GM18519 (cell line): ENCODE results near the gene NUTM2D.
"Not testable (repeated sequence)": the region's sequence is repeated elsewhere in the genome, so short reads cannot be mapped to it uniquely, and the experiment has no call there.

Experiments
- ATAC-seq: cut with Tn5 transposase; IDR thresholded peaks from one replicate; pipeline ENCODE4 v1.9.1; 2021; ENCODE audit warnings: mild to moderate bottlenecking, moderate library complexity; ENCODE audit not compliant: unreplicated experiment, low FRiP score

The NUTM2D gene

DNA sequence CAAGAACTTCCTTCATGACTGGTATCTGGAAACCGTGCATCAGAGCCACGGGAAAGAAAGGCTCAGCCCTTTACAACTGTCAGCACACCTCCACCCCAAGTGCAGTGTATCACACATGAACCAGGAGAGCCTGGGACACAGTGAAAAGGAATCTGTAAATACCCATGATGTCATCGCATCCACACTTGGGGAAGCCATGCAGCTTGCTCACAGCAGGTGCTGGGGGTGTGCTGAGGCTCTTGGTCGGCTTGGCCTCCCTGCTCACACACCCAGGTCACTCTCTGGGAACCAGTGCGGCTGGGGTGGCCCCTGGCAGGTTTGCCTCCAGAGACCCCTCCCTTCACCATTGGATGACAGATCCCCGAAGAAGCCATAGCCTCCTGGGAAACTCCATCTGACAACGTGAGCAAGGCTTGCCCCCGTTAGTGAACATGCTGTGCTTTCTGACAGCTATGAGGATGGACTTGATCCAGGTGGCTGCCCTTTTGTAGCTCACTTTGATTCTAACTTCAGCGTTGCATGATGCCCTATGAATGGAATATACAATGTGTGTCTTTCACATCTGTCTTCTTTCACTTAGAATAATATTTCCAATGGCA, 12.1 kb downstream of the NUTM2D start:
- not testable (repeated sequence) for ATAC-seq

DNA sequence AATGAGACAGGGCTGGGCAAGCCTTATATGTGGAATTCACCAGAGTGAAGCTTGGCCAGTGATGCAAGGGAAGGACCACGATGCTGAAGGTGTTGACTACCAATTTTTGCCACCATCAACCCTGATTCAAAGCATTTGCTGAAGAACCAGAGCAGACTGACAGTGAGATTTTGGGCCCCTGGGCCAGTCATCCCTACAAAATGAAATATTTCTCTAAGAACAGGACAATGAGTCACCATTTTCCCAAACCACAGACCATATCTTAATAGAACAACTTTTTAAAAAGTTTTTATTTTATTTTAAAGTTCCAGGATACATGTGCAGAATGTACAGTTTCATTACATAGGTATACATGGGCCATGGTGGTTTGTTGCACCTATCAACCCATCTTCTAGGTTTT, 16.5 kb downstream of the NUTM2D start:
- not testable (repeated sequence) for ATAC-seq

DNA sequence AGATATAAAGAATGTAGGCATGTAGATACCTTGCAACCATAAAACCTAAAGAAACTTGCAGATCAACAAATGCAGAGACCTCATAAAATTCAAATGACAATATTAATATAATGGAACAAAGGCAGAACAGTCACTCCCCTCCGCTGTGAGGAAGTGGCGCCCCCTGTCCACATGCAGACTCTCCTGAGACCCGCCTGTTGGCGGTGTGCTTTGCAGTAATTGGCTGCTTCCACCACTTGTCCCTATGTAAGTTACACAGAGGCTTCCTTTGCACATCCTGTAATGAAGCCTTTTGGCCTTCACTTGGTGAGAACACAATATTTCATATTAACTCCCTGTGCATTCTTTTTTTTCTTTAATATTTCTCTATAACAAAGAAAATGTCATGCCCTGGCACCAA, 21.6 kb downstream of the NUTM2D start:
- ATAC-seq = not testable (repeated sequence)

DNA sequence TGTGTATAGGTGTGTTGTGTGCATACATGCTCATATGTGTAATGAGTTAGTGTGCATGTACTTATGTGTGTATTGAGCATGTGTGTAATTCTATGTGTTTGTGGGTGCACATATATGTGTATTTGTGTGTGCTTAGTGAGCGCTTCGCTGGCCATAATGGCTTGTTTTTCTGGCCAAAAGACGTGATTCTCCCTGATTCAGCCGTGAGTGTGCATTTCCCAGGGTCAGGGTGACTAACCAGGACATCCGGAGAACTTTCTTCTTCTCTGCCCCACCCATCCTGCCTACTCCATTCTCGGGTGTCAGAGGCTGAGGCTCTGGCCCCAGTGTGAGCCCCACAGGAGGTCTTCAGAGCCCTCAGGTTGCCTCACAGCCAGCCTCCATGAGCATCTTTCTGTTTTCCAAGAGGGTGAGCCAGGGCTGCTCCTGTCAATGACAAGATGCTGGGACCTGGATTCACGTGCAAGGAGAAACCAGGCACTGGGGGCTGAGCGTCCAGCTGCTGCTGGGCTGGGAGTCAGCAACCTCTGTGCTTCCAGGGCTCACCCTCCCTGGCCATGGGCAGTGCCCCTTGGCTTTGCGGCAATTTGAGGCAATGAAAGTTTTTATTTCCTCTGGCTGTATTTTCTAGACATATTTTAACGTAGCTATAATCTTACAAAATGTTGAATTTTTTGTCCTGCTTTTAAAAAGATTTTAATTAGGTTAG, 25.8 kb downstream of the NUTM2D start:
- not testable (repeated sequence) for ATAC-seq

DNA sequence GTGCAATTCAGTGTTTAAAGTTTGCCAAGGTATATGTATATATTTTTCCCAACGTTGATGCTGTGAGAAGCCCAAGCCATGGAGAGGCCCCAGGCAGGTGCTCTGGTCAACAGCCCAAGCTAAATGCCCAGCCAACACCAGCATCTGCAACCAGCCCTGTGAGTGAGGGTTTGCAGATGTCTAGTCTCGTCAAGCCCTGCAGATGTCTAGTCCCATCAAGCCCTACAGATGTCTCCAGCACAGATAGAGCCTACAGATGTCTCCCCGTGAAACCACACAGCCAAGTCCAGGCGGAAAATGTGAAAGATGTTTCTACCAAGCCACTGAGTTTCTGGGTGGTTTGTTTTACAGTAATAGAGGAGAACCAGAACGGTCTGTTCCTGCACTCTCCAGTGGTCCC, 26.7 kb downstream of the NUTM2D start:
- not testable (repeated sequence) for ATAC-seq

DNA sequence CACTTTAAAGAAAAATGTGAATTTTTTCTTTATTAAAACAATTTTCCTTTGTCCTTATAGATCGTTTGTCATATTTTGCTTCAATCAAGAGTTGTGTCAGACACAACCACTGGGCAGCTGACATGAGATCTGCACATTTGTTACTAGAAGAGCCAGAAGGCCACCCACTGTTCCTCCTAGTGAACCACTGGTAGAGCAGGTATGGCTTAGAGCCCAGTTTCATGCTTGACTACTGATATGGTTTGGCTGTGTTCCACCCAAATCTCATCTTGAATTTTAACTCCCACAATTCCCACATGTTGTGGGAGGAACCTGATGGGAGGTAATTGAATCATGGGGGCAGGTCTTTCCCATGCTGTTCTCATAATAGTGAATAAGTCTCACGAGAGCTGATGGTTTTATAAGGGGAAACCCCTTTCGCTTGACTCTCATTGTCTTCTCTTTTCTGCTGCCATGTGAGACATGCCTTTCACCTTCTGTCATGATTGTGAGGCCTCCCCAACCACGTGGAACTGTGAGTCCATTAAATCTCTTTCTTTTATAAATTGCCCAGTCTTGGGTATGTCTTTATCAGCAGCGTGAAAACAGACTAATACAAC, 28.3 kb downstream of the NUTM2D start:
- not testable (repeated sequence) for ATAC-seq

DNA sequence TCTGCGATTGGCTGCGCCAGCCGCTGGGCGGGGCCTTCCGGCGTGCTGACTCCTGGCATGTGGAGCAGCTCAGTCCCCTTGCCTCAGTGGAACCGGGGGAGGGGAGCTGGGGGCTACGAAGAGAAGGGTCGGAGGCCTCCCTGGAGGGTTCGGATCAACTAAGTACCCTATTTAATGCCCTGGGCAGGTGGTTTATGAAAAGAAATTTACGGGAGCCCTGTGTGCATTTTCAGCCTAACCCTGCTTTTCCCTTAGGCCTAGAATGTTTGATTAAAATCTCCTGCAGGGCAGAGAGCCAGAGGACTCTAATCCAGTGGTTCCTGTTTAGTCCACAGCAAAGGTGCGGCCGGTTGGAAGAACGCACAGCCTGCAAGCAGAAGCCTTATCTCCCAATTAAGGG, 33.8 kb downstream of the NUTM2D start:
- ATAC-seq = not testable (repeated sequence)

DNA sequence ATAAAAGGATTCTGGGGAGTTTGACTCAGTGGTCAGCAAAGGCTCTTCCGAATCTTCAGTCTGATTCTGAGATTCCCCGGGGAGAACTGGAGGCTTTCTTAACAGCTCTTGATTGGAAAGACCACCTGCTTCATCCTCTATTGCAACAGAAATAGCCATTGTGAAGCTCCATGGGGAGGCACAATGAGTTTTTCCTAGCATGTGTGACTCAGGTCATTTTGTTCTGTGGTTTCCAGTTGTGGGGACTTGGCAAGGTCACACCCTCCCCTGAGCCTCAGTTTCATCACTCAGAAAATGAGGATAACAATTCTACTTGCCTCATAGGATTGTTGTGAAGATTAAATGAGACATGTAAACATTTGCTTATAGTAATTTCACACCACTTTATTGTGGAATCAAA, 38.7 kb downstream of the NUTM2D start:
- not testable (repeated sequence) for ATAC-seq

DNA sequence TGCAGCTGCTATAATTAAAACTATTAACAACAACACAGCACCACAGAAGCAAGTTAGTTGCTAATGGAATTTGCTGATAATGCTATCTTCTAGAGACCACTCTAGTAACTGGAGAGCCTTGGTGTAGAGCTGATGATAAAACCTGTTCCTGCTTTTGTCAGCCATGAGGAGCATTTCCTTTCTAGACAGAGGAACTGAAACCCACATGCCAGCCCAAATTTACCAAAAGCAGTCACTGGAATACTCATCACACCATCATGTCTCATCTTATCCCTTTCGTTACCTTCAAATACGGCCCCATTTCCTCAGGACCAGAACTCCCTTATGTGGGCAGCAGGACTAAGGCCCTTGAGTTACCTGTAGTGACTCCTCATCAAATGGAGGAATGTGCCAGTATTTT, 40.9 kb downstream of the NUTM2D start:
- not testable (repeated sequence) for ATAC-seq

DNA sequence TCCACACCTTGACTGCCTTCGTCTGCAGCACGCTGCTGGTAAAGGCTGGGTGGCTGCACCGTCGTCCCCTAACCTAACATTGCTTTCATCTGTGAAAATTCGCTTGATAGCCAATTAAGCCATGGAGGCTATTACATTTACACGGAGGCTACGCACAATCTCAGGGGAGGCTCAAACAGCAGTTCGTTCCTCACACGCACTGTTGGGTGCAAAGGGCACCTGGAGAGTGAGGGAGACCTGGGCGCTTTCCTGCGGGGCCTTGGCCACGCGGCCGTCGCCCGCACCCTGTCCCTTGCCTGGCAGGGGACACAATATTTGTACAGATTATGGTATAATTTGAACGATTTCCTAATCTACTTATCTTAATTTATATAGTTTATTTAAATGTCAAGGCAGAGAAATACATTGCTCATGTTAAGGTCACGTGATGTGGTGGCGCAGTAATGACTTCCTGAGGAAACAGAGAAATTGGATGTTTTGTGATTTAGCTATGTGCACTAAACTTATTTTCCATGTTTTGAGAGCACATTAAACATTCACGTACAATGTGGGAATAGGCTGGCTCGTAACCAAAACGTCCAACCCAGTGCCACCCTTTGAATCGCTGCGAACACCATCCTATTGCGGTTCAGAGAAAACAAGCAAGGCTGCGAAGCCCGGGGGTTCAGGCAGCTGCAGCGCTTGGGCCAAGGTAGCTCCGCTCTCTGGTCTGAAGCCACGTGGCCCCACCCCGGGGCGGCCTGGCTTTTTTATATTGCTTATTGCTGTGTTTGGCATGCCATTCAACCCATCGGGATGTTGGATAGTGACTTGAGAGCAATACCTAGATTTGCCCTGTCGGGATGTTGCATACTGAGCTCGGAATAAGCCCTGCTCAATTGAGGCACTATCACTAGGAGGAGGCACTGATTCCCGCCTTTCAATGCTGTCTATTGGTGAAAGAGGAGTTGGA, 50.2 kb downstream of the NUTM2D start:
- ATAC-seq = not testable (repeated sequence)

DNA sequence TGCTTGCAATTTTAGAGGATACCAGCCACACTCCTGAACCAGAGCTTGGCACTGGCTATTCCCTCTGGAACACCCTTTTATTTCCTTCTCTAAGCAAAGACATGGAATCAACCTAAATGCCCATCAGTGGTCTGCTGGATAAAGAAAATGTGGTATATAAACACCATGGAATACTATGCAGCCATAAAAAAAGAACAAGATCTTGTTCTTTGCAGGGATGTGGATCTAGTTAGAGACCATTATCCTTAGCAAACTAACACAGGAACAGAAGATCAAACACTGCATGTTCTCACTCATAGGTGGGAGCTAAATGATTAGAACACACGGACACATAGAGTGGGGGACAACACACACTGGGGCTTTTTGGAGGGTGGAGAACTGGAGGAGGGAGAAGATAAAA, 56.4 kb downstream of the NUTM2D start:
- not testable (repeated sequence) for ATAC-seq
